GM18517 (cell line): ENCODE data around the gene METTL17.
"Not testable (repeated sequence)": the region's sequence is repeated elsewhere in the genome, so short reads cannot be mapped to it uniquely, and the experiment has no call there.

Experiments
- ATAC-seq: cut with Tn5 transposase; IDR thresholded peaks from one replicate; pipeline ENCODE4 v1.9.1; 2021; ENCODE audit warnings: mild to moderate bottlenecking, moderate library complexity; ENCODE audit not compliant: unreplicated experiment

Gene METTL17

DNA sequence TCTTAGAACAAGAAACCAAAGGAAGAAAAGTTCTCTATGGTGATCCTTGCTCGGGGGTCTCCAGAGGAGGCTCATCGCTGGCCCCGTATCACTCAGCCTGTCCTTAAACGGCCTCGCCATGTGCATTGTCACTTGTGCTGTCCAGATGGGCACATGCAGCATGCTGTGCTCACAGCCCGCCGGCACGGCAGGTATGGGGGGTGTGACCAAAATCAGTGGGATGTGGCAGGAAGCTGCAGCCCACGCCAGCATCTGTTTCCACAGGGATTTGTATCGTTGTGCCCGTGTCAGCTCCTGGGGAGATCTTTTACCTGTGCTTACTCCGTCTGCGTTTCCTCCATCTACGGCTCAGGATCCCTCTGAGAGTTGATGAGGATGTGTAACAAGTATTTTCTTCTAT, 6.7 kb downstream of the METTL17 start:
- no peak for ATAC-seq

DNA sequence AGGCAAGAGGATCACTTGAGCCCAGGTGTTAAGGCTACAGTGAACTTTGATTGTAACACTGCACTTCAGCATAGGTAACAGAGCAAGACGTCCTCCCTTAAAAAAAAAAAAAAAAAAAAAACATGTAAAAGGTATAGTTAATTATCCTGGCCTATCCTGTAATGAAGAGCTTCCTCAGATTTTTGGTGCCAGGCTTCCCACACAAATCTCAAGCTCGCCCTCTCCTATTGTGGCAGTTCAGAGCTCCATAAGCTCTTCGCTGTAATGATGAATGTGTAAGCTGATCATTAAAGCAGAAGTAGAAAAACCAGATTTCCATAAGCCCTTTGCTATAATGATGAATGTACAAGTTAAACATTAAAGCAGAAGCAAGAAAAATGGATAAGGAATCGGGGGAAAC, 7.3 kb downstream of the METTL17 start:
- ATAC-seq, result no peak

DNA sequence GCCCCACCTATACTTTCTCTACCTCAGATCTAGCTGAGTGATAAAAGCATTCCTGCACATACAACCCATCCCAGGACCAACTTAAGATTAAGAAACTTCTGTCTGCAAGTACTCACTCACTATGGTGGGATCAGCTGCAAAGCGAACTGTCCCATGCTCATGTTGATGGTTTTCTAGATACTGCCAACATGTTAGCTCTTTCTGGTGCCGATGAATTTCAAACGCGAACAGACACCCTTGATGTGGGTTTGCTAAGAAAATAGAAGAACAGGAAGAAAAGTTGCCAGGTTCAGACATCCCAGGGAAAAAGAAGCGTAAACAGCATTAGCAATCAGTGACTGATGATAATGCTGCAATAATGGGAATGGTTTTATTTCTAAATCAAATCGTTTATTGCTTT, 7.8 kb downstream of the METTL17 start:
- no peak for ATAC-seq

DNA sequence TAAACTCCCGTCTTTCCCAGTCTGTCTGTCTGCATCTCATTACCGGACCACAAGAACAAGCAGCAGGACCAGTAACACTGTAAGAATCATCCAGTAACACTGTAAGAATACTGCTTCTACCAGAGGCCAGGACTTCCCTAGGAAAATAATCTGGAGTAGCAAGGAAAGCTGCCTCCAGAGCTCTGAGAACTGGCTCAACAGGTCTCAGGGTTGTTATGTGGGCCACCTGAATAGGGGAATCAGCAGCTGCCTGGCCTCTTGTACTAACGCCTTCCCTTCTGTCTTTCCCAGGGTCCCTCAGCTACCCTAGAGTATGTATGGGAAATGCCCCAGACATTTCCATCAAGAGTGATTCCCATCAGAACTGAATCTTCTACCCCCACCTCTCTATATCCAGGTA, 8.4 kb downstream of the METTL17 start:
- ATAC-seq, result no peak

DNA sequence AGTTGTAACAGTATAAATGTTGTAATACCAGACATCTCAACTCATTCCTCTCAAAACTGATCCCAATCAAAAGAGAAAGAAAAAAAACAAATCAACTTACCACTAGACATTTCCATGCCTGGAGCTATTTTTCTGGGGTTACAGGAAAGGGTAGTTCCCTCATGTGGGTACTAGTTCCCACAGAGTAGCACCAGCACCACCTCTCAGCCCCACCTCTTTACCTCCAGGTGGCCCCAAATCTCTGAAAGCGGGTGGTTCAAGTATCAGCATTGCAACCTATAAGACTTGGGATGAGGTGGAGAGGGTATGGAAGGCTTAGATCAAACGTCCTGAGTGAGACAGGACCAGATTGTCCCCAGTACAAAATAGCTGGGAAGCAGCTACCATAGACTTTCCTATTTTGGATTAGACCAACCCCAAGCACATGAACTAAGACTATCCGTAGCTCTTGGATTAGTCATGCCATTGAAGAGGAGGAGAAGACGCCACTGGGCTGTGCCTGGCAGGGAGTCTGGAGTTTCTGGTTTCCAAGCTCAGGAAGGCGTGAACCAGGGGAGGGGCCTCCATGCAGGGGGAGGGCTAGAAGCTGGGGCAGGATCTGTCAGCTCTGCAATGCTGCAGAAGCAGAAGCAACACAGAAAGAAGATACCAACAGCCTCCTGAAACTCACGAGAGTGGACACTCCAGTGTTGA, 9.0 kb downstream of the METTL17 start, which contains the start of gene SLC39A2:
TSS of gene SLC39A2 (plus strand) at position 620 of the 693 bp plus-strand sequence. CDS start 154 bp downstream, outside the sequence.
- ATAC-seq, result no peak

DNA sequence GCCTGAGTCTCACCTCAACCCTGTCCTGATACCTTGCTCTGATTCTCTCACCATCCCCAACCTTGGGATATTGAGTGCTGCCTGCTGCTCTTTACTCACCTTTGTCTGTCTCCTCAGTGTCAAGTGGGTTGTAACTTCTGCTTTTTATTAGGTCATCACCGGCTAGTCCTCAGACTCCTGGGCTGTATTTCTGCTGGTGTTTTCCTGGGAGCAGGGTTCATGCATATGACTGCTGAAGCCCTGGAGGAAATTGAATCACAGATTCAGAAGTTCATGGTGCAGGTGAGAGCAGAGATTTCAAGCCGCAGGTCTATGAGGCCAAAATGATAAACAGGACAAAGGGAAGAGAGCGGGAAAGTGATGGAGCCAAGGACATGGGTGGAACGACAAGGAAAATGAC, 9.8 kb downstream of the METTL17 start:
- ATAC-seq, result no peak

DNA sequence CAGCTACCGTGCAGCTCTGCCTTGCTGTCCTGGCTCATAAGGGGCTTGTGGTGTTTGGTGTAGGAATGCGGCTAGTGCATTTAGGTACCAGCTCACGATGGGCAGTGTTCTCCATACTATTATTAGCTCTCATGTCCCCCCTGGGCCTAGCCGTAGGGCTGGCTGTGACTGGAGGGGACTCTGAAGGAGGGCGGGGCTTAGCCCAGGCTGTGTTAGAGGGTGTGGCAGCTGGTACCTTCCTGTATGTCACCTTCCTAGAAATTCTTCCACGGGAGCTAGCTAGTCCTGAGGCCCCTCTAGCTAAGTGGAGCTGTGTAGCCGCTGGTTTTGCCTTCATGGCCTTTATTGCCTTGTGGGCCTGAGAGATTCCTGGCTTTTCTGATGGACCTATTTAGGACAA, 11.4 kb downstream of the METTL17 start:
- no peak for ATAC-seq

DNA sequence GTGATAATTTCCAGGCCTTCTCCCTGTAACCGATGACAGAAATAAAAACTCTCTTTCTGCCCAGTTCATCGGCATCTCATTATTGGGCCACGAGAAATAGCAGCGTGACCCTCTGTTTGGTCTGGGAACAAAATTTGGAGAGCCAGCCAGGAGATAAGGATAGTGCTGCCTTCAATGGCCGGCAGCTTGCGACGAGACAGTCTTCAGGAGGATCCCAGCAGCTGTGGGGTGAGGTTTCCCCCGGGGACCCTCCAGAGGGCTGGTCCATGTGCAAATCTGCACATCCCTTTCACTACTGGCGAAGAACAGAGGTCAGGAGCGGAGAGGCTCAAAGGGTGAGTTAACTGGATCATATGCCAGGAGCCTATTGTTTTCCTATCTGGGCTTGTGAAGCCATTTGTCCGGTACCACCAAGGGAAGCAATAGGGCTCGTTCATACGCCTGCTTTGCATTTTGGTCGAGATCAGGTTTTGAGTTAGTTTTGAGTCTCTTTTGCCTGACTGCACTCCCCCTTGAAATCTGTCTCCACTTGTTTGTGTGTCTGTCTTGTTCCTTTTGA, 14.1 kb downstream of the METTL17 start:
- no peak for ATAC-seq

DNA sequence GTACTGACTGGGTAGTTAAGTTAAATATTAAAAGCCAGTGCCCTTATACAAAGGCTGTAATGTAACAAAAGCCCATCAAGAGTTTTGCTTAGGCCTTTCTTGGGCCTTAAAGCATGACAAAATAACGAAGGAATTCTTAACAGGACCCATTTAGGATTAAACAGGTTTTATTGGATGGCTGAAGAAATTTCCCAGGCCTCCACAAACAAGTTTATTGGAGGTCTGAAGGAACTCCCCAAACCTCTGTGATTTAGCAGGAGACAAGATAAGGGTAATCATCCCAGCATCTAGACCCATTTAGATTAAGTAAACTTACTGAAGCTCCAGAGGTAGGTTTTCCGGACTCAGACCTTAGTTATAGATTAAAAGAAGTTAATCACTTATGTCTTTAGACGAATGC, 19.9 kb downstream of the METTL17 start:
- ATAC-seq, result not testable (repeated sequence)

DNA sequence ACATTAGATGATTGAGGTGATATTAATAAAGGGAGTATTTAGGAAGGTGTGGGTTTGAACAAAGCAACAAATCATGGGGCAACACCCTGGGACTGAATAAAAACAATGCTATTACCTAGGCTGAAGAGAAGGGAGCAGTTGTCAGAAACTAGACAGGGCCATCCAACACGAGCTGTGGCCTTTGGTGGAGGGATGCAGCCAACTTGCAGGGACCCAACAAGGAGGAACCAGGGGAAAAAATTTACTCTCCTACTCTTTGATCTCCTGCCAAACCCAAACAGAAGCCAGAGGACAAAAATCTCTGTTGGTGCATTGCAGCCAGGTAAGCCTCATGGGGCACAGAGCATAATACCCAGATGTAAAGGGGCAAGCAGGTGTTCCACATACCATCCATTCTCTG, 21.4 kb downstream of the METTL17 start:
- no peak for ATAC-seq

DNA sequence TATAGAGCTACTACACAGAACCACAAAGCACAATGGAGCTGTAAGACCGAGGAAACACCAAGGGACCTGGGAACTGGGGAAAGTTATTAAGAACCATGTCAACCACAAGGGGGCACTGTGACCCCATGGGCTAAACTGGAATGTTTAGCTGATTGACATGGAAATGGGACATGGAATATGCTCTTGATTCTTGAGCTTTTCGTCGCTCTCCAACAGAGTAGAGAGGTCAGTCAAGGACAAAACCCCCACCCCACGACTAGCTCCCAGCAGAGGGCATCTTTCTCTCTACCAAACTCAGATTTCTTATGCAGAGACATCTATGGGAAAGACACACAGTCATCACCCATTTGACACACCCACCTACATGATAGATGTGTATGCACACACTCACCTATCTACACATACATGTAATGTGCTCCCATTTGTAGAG, 25.0 kb downstream of the METTL17 start:
- ATAC-seq, result no peak

DNA sequence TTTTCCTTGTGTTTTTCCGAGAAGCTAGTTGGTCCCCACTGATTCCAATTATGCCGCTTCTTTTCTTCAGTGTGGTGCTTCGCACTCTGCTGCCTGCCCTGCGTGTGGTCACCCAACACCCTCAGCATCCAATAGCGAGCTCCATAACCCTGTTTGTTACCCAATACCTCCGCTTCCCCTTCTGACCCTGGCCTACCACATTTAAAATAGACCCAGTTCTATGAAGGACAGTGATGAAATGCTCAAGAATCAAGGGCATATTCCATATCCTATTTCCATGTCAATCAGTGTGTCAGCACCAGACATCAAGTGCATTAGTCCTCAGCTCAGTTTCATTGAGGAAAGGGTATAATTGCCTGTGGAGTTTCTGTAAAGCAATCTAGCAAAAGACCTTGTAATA, 25.5 kb downstream of the METTL17 start:
- no peak for ATAC-seq

DNA sequence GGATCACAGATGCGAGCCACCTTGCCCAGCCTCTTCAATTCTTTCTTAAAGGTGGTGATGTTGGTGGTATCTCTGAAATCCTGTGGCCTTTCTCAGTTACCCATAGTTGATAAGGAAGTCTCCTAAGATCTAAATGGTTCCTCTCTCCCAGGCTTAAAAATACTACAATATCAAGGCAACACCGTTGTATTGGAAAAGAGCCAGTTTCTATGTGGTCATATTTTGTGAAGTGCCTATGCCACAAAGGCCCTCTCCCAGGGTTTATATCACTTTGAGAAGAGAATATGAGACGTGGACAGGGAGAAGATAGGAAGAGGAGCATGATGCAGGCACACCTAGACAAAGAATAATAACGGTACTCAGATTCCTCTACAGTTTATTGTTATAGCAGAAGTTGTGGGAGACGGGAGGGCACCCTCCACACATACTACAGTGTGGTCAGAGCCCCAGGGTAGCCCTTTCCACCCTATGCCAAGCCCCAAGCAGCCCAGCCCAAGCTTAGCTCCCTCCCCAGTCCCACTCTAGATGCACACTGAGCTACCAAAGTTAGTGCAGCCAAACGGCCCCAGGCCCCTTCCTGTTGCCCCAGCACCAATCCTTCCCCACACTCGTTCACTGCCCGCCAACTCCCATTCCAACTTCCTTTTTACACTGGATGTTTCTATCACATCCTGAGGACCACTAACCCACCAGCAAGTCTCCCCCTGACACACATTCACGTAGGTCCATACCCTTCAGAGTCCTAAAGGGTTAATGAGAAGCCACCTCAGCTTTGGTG, 26.8 kb downstream of the METTL17 start:
- no peak for ATAC-seq

DNA sequence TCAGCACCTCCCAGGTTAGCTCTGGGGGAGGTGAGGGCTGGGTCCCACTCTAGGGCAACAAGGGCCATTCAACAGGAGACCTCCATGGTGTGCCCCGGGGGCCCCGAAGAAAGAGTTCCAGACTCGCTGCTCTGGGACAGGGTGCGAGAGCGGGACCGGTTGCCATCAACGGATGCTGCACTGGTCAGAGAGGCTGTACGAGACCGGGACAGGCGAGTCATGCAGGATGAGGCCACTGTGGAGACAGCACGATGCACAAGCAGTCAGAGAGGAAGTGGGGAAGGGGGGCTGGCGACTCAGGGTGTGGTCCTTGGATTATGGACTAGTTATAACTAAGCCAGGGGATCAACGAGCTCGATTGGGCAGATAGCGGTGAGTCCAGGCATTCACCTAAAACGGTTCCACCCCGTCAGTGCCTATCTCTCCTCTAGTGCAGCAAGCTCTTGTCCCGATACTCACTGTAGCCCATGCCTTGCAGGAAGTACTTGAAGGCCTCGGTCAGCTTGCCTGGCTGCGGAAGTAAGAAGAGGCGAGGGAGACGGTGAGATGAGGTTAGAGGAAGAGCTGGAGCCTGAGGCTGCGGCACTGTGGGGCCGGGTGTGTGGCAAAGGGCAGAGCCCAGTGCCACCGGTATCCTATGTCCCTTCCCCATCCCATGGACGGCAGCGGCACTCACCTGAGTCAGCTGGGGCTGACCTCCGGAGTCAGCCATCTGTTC, 27.9 kb downstream of the METTL17 start:
- ATAC-seq, result no peak

DNA sequence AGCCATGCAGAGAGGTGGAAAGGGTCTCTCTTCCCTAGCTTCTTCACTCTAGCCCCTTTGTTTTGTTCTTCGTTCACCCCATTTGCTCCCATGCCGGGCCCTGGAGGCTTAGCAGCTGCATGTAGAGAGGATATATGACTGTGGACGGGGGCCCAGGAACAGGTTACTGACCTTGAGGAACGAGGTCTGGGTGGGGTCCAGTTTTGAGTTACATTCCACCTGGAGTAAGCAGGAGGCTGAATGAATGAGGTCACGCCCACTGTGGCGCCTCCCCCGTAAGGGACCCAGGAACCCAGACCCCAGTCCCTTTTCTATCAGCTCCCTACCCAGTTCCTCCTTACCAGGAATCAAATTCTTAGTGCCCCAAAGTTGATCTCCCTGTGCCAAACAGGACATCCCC, 28.5 kb downstream of the METTL17 start:
- ATAC-seq, result no peak

DNA sequence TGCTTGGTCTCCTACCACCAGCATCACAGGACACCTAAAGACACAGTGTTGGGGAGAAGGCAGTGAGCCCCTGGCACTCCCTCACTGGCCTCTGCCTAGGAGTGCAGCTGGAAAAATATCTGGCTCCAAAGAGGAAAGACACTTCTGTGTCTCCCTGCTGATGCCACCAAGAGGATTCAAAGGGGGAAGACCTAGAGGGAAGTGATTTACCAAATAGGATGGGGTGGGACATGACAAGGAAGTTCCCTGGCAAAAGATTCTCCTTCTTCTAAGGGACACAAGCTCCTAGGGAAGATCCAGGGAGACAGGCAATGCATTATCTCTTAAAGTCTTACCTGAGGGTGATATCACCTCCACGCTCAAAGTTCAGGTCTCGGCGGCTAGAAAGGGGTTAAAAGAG, 29.0 kb downstream of the METTL17 start:
- no peak for ATAC-seq

DNA sequence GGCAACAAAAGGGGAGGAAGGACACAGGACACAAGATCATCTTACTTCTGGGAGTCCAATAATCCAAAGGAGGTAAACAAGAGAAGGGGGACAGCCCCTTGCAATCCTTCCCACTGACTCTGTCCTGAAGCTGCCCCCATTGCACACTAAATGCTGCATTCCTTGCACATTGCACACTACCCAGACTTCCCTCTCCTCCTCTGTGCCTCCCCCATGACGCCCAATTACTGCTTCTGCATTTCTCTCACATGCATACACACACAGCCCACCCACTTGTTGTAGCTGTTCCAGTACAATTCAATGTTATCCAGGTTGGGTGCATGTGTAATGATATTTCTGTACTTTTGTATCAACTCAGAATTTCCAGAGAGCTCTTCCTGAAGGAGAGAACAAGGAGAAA, 29.6 kb downstream of the METTL17 start:
- no peak for ATAC-seq

DNA sequence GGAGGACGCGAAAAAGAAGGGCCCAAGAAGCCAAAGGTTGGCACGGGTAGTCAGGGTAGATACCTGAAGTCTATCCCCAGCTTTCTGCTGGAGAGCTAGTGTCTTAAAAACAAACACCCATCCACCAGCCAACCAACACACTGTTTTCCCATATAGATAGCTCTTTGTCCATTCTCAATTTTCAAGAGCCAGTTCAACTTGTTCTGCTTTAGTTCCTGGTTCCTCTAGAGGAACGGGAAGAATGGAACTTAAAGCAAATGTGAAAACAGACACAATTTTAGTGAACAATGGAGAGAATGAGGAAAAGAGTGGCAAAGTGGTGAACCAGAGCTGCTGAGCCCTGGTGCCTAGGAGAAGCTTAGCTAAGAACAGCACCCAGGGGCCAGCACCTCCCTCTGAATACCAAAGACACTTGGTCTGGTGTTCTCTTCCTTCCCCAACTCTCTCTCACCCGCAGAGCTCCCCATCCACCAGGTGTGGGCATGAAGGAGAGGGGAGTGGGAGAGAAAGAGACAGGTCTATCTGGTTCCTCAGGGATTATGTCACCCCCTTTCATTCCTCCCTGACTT, 31.3 kb downstream of the METTL17 start:
- no peak for ATAC-seq

DNA sequence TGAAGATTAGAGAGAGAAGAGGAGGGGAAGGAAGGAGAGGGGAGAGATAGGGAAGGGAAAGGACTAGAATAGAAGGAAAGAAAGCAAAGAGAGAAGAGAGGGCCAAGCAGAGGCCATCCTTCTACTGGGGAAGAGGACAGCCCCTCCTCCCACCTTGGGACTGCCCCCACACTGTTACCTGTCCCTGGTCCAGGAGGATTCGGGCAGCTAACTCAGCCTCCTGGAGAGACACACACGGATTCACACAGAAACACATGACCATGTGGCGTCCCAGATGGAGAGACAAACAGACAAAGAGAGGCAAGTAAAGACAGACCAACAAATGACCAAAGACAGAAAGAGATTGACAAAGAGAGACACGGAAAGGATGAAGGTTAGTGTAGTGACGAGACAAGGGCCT, 32.9 kb downstream of the METTL17 start:
- no peak for ATAC-seq

DNA sequence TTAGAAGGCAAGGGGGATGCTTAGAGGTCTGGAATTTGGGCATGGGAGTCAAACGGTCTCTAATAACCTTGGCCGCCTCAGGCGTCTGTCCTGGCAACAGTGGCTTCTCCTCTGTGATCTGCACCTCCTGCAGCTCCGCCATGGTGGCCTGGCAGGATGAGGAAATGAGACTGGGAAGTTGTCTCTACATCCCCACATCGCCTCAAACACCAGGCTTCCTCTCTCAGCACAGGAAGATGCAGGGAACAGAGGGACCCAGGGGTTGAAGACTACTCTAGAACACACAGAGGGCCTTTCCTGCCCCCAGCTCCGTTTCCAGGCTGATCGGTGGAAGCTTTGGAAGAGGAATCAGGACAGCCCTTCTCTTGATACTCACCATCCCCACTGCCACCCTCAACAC, 33.4 kb downstream of the METTL17 start:
- ATAC-seq, result no peak
